Uterus (tissue), 4 donors: ENCODE measurements around the gene CCL15. TPM values are rescaled to one million over a fixed set of nuclear protein-coding genes. Genes with fewer than 3 reads are reported as not detected.

Source experiments
- DNase-seq, 2 donors: peaks; one replicate each; pipeline ENCODE4 v3.0.0-alpha.2; 2019 to 2020
- H3K27ac ChIP-seq, 2 donors: fragments of 200-600 bp; sonication (generic); 1 replicate in 1 of 2; 2 replicates in 1 of 2; pipeline ENCODE4 v1.5.1; 2016 to 2018
- H3K27me3 ChIP-seq, 2 donors: fragments of 200-600 bp; sonication (generic); one replicate each; pipeline ENCODE4 v1.5.1; 2018 to 2019; ENCODE audit warnings: control low read depth in 1 of 2
- H3K36me3 ChIP-seq, 2 donors: fragments of 200-600 bp; sonication (generic); one replicate each; pipeline ENCODE4 v1.5.1; 2019; ENCODE audit warnings: control low read depth in 1 of 2
- H3K4me1 ChIP-seq, 2 donors: fragments of 200-600 bp; sonication (generic); one replicate each; pipeline ENCODE4 v1.5.1; 2018 to 2019; ENCODE audit warnings: control low read depth in 1 of 2
- H3K4me3 ChIP-seq, 2 donors: fragments of 200-600 bp; sonication (generic); 1 replicate in 1 of 2; 2 replicates in 1 of 2; pipeline ENCODE4 v1.5.1; 2018 to 2019; ENCODE audit warnings: mild to moderate bottlenecking in 1 of 2
- H3K9me3 ChIP-seq, 2 donors: fragments of 200-600 bp; sonication (generic); one replicate each; pipeline ENCODE4 v1.5.1; 2019; ENCODE audit warnings: control low read depth in 1 of 2
- CTCF ChIP-seq, 4 experiments: fragments of 200-600 bp in 2 of 4; fragments of 450-650 bp in 2 of 4; sonication (generic) in 2 of 4; IDR thresholded peaks; one replicate each; pipeline ENCODE4 v1.5.1; 2016 to 2019; ENCODE audit warnings: antibody characterized with exemption in 4 of 4, mild to moderate bottlenecking in 2 of 4, moderate library complexity in 1 of 4
- POLR2A ChIP-seq, 2 donors: fragments of 450-650 bp; IDR thresholded peaks; one replicate each; pipeline ENCODE4 v1.6.1; 2016; ENCODE audit warnings: antibody characterized with exemption in 2 of 2, mild to moderate bottlenecking in 1 of 2, moderate library complexity in 1 of 2
- intact Hi-C: fragments of 100-400 bp; cut with DNase I; formaldehyde crosslinking; loops from one replicate; pipeline ENCODE4 v1.15.1; 2023; ENCODE audit warnings: low total_unique reads
- total RNA-seq, 4 donors: library from RNA; depleted of rRNA in 3 of 4; stranded (reverse); fragments of >200 nt in 3 of 4; gene quantifications; one replicate each; pipeline versions ENCODE4 v1.1.0 to v1.2.4, GENCODE V29; 2014 to 2023
- donor health status: DM: yes; HTN: yes; CAD: no.

Gene CCL15
- total RNA-seq, 4 donors from 2014 or later = 1.4 TPM; not detected in 3

- TF ChIP-seq CTCF (IDR thresholded peaks at IDR 0.05) (no peak), POLR2A (IDR thresholded peaks at IDR 0.05) (no peak)
- intact Hi-C loops = no loop called here
- DNase-seq = no peak
- H3K36me3 ChIP-seq = no peaks in the 10 kb centered on the region
- H3K4me3 ChIP-seq = no peak overlapping the region
- no peaks in the 10 kb centered on the region for H3K4me1 ChIP-seq
- no peaks in the 10 kb centered on the region for H3K27me3 ChIP-seq
- no peaks in the 10 kb centered on the region for H3K9me3 ChIP-seq
- no peak overlapping the region for H3K27ac ChIP-seq
These were observed 18.8 kb downstream of the CCL15 start for GRCh38 chr17:35982409-35983191.

- intact Hi-C loops = no loop called here
- DNase-seq = no peak
- Histone ChIP-seq H3K27me3 (no peaks in the 10 kb centered on the region), H3K9me3 (no peaks in the 10 kb centered on the region), H3K4me1 (no peaks in the 10 kb centered on the region), H3K4me3 (no peak overlapping the region), H3K27ac (no peak overlapping the region), H3K36me3 (no peaks in the 10 kb centered on the region)
- TF ChIP-seq POLR2A (IDR thresholded peaks at IDR 0.05) (no peak), CTCF (IDR thresholded peaks at IDR 0.05) (no peak)
These were observed 19.4 kb downstream of the CCL15 start for GRCh38 chr17:35981908-35982330.

- Histone ChIP-seq H3K9me3 (no peaks in the 10 kb centered on the region), H3K36me3 (no peaks in the 10 kb centered on the region), H3K4me3 (no peak within 1 kb of the TSS), H3K27ac (no peak within 1 kb of the TSS), H3K4me1 (no peaks in the 10 kb centered on the region), H3K27me3 (no peaks in the 10 kb centered on the region)
- no peak for DNase-seq
- no peak for TF ChIP-seq CTCF (IDR thresholded peaks at IDR 0.05)
- no peak for TF ChIP-seq POLR2A (IDR thresholded peaks at IDR 0.05)
- intact Hi-C loops = no loop called here
These were observed 20.1 kb downstream of the CCL15 start, which contains the start of gene CCL16 for GRCh38 chr17:35981246-35981645. CCL16 (minus strand) TSS chr17:35981497; CDS start chr17:35981420, 77 bp downstream.

- H3K27ac ChIP-seq = no peak overlapping the region
- no peak for DNase-seq
- no peaks in the 10 kb centered on the region for H3K9me3 ChIP-seq
- H3K27me3 ChIP-seq = no peaks in the 10 kb centered on the region
- no peaks in the 10 kb centered on the region for H3K36me3 ChIP-seq
- no peak overlapping the region for H3K4me3 ChIP-seq
- intact Hi-C loops = no loop called here
- H3K4me1 ChIP-seq = no peaks in the 10 kb centered on the region
- TF ChIP-seq CTCF (IDR thresholded peaks at IDR 0.05) = no peak
These were observed 23.0 kb downstream of the CCL15 start for GRCh38 chr17:35978346-35978745.

GRCh38 chr17:35977509-35977908, 23.8 kb downstream of the CCL15 start:
- H3K4me3 ChIP-seq = no peak overlapping the region
- no peak overlapping the region for H3K27ac ChIP-seq
- TF ChIP-seq CTCF (IDR thresholded peaks at IDR 0.05) (no peak), POLR2A (IDR thresholded peaks at IDR 0.05) (no peak)
- H3K27me3 ChIP-seq = no peaks in the 10 kb centered on the region
- H3K36me3 ChIP-seq = no peaks in the 10 kb centered on the region
- no peaks in the 10 kb centered on the region for H3K9me3 ChIP-seq
- H3K4me1 ChIP-seq = no peaks in the 10 kb centered on the region
- no peak for DNase-seq
- intact Hi-C loops = no loop called here
